ENCODE measurements around the gene DND1. TPM values are rescaled to one million over a fixed set of nuclear protein-coding genes. Genes with fewer than 3 reads are reported as not detected.
A peak's percentile ranks its signal among the peaks of the same experiment; 100 is the strongest.
"Not testable (repeated sequence)": the region's sequence is repeated elsewhere in the genome, so short reads cannot be mapped to it uniquely, and the experiment has no call there.

Gene DND1
- total RNA-seq, 1 donor from 2014 or later = 1.9 TPM

DNA sequence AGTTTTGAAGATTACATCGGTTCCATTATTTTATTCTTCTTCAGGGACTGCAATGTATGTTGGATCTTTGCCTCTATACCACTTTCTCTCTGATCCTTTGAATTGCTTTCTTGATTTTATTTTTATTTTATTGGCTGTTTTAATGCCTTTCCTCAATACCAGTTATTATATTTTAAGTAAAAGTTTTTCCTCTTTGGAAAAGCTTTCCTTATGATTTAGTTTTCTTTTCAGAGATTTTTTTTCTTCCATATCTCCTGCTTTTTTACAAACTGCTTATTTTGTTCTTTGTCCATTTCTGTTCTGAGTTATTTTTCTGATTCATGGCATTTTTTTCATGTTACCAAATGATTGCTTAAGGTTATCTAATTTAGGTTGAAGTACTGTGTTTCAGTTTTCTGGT lies 38.4 kb upstream of the DND1 start:
- no peaks in the 10 kb centered on the region for H3K9me3 Mint-ChIP-seq (ENCODE audit: unreplicated experiment)
- no peaks in the 10 kb centered on the region for H3K27me3 Mint-ChIP-seq (ENCODE audit: unreplicated experiment)
- peak overlapping the region; percentile 98 for H3K27ac Mint-ChIP-seq (ENCODE audit: unreplicated experiment)
- peaks cover 19% of the 10 kb centered on the region for H3K4me1 Mint-ChIP-seq (ENCODE audit: unreplicated experiment)
- TF ChIP-seq, protein P1, sequence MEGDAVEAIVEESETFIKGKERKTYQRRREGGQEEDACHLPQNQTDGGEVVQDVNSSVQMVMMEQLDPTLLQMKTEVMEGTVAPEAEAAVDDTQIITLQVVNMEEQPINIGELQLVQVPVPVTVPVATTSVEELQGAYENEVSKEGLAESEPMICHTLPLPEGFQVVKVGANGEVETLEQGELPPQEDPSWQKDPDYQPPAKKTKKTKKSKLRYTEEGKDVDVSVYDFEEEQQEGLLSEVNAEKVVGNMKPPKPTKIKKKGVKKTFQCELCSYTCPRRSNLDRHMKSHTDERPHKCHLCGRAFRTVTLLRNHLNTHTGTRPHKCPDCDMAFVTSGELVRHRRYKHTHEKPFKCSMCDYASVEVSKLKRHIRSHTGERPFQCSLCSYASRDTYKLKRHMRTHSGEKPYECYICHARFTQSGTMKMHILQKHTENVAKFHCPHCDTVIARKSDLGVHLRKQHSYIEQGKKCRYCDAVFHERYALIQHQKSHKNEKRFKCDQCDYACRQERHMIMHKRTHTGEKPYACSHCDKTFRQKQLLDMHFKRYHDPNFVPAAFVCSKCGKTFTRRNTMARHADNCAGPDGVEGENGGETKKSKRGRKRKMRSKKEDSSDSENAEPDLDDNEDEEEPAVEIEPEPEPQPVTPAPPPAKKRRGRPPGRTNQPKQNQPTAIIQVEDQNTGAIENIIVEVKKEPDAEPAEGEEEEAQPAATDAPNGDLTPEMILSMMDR (IDR thresholded peaks at IDR 0.05) = no peak
- peak overlapping the region; percentile 82 for H3K4me3 Mint-ChIP-seq (ENCODE audit: unreplicated experiment)
- H3K36me3 Mint-ChIP-seq (ENCODE audit: unreplicated experiment) = no peaks in the 10 kb centered on the region
- DNase-seq (ENCODE audit: extremely low spot score, unreplicated experiment) = no peak

- DNase-seq (ENCODE audit: extremely low spot score, unreplicated experiment) = peak; percentile 97
- peak overlapping the region; percentile 98 for H3K27ac Mint-ChIP-seq (ENCODE audit: unreplicated experiment)
- H3K4me3 Mint-ChIP-seq (ENCODE audit: unreplicated experiment) = peak overlapping the region; percentile 82
- TF ChIP-seq, protein P1 (IDR thresholded peaks at IDR 0.05) = no peak
- peaks cover 7% of the 10 kb centered on the region for H3K36me3 Mint-ChIP-seq (ENCODE audit: unreplicated experiment)
- H3K4me1 Mint-ChIP-seq (ENCODE audit: unreplicated experiment) = peaks cover 19% of the 10 kb centered on the region
- H3K9me3 Mint-ChIP-seq (ENCODE audit: unreplicated experiment) = no peaks in the 10 kb centered on the region
- H3K27me3 Mint-ChIP-seq (ENCODE audit: unreplicated experiment) = no peaks in the 10 kb centered on the region
Measured at GRCh38 chr5:140710899-140711552, 37.6 kb upstream of the DND1 start.

DNA sequence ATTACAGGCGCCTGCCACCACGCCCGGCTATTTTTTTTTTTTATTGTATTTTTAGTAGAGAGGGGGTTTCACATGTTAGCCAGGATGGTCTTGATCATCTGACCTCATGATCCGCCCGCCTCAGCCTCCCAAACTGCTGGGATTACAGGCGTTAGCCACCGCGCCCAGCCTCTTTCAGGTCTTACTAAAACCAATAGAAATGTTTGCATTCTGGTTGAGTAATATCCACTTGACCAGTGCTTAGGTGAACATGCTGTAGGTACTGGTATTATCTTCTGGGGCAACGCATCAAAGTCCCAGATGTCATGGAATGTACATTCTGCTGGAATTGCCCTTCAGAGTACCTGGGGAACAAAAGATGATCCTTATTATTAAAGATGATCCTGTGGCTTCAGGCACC lies 35.4 kb upstream of the DND1 start:
- Mint-ChIP-seq H3K4me1 (ENCODE audit: unreplicated experiment) (peaks cover 19% of the 10 kb centered on the region), H3K36me3 (ENCODE audit: unreplicated experiment) (peaks cover 23% of the 10 kb centered on the region)
- not testable (repeated sequence) for H3K4me3 Mint-ChIP-seq (ENCODE audit: unreplicated experiment); H3K27me3 Mint-ChIP-seq (ENCODE audit: unreplicated experiment); H3K27ac Mint-ChIP-seq (ENCODE audit: unreplicated experiment); DNase-seq (ENCODE audit: extremely low spot score, unreplicated experiment); H3K9me3 Mint-ChIP-seq (ENCODE audit: unreplicated experiment)

GRCh38 chr5:140707812-140708211 lies 34.4 kb upstream of the DND1 start:
- DNase-seq (ENCODE audit: extremely low spot score, unreplicated experiment) = no peak
- no peaks in the 10 kb centered on the region for H3K9me3 Mint-ChIP-seq (ENCODE audit: unreplicated experiment)
- H3K36me3 Mint-ChIP-seq (ENCODE audit: unreplicated experiment) = peaks cover 28% of the 10 kb centered on the region
- H3K4me1 Mint-ChIP-seq (ENCODE audit: unreplicated experiment) = peaks cover 16% of the 10 kb centered on the region
- no peak overlapping the region for H3K27ac Mint-ChIP-seq (ENCODE audit: unreplicated experiment)
- no peak overlapping the region for H3K4me3 Mint-ChIP-seq (ENCODE audit: unreplicated experiment)
- TF ChIP-seq, protein P1 (IDR thresholded peaks at IDR 0.05) = no peak
- H3K27me3 Mint-ChIP-seq (ENCODE audit: unreplicated experiment) = no peaks in the 10 kb centered on the region

DNA sequence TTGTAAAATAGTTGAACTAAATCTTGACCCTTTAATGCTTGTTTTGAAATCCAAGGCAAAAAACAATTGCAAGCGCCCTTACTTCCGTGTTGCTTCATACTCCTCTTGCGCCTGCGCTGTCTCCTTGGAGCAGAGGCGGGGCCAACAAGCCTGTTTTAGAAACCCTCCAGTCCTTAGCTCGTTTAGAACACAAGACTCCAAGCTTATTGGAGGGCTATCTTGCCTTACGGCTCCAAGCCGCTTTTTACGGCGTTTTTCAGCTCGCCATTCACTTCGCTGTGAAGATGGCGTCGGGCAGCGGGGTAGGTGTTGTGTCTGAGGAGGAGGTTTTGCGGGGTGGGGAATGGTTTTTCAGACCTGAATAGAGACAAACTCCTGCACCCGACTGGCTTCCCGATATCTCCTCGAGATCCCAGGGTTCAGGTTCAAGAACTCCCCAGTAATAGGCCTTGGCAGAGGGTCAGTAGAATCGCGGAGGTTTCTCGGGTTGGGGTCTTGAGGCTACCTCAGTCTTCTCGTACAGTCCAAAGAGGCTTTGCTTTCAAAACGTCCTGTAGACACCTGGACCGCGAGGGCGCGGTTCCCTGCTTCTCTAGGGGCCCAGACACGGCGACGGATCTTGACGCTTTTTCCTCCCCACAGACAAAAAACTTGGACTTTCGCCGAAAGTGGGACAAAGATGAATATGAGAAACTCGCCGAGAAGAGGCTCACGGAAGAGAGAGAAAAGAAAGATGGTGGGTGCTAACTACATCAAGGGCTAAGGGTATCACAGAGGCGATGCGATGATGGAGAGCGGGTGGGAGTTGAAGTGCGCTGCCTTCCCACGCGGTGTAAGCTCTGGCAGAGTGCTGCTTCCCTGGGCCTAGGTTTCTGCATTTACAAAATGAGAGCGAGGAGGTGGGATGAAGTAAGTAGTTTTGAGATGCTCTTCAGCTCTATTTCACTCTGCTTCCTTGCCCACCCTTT lies 27.1 kb upstream of the DND1 start, which contains the start of gene ZMAT2:
TSS of gene ZMAT2 (plus strand) at position 271 of the 968 bp plus-strand sequence. CDS start at position 285, 14 bp downstream.
- Mint-ChIP-seq H3K4me3 (ENCODE audit: unreplicated experiment) (peak within 1 kb of the TSS; percentile 95), H3K27me3 (ENCODE audit: unreplicated experiment) (no peaks in the 10 kb centered on the region), H3K27ac (ENCODE audit: unreplicated experiment) (peak within 1 kb of the TSS; percentile 84), H3K9me3 (ENCODE audit: unreplicated experiment) (no peaks in the 10 kb centered on the region), H3K36me3 (ENCODE audit: unreplicated experiment) (peaks cover 50% of the 10 kb centered on the region), H3K4me1 (ENCODE audit: unreplicated experiment) (peaks cover 16% of the 10 kb centered on the region)
- TF ChIP-seq, protein P1 (IDR thresholded peaks at IDR 0.05) = no peak
- DNase-seq (ENCODE audit: extremely low spot score, unreplicated experiment) = peak; percentile 97
